ENCODE results near the gene NYNRIN.

NYNRIN gene

DNA sequence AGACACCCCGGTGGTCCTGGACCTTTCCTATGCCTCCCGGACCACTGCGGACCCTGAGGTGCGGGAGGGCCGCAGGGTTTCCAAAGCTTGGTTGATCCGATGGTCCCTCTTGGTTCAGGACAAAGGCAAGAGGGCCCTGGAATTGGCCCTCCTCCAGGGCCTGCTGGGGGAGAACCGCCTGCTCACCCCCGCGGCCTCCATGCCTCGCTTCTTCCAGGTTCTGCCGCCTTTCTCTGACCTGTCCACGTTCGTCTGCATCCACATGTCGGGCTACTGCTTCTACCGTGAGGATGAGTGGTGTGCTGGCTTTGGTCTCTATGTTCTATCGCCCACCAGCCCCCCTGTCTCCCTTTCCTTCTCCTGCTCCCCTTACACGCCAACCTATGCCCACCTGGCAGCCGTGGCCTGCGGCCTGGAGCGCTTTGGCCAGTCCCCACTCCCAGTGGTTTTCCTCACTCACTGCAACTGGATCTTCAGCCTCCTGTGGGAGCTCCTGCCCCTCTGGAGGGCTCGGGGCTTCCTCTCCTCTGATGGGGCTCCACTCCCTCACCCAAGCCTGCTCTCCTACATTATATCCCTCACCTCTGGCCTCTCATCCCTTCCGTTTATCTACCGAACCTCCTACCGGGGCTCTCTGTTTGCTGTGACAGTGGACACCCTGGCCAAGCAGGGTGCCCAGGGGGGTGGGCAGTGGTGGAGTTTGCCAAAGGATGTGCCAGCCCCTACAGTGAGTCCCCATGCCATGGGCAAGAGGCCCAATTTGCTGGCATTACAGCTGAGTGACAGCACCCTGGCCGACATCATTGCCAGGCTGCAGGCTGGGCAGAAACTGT, 16.8 kb downstream of the NYNRIN start:
- no peak for DNase-seq

- DNase-seq = no peak
Measured at GRCh38 chr14:24416254-24416931, 17.6 kb downstream of the NYNRIN start.

DNA sequence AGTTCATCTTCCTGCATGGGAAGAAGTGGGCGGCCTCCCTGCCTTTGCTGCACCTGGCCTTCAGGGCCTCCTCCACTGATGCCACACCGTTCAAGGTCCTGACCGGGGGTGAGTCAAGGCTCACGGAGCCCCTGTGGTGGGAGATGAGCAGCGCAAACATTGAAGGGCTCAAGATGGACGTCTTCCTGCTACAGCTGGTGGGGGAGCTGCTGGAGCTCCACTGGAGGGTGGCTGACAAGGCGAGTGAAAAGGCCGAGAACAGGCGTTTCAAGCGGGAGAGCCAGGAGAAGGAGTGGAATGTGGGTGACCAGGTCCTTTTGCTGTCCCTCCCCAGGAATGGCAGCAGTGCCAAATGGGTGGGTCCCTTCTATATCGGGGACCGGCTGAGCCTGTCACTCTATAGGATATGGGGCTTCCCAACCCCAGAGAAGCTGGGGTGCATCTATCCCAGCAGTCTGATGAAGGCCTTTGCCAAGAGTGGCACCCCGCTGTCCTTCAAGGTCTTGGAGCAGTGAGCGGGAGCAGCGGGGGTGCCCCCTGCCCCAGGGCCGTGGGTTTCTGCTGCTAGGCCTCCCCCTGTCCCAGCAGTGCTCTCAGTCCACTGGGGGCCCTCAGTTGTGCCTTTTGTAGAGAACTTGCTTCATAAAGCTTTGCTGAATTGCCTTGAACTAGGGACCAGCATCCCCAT, 18.3 kb downstream of the NYNRIN start:
- no peak for DNase-seq

- DNase-seq = no peak
Measured at GRCh38 chr14:24417832-24418491, 19.2 kb downstream of the NYNRIN start.

- no peak for DNase-seq
Measured at GRCh38 chr14:24418492-24418873, 19.7 kb downstream of the NYNRIN start.

GRCh38 chr14:24422261-24422660, 23.5 kb downstream of the NYNRIN start:
- no peak for DNase-seq

DNA sequence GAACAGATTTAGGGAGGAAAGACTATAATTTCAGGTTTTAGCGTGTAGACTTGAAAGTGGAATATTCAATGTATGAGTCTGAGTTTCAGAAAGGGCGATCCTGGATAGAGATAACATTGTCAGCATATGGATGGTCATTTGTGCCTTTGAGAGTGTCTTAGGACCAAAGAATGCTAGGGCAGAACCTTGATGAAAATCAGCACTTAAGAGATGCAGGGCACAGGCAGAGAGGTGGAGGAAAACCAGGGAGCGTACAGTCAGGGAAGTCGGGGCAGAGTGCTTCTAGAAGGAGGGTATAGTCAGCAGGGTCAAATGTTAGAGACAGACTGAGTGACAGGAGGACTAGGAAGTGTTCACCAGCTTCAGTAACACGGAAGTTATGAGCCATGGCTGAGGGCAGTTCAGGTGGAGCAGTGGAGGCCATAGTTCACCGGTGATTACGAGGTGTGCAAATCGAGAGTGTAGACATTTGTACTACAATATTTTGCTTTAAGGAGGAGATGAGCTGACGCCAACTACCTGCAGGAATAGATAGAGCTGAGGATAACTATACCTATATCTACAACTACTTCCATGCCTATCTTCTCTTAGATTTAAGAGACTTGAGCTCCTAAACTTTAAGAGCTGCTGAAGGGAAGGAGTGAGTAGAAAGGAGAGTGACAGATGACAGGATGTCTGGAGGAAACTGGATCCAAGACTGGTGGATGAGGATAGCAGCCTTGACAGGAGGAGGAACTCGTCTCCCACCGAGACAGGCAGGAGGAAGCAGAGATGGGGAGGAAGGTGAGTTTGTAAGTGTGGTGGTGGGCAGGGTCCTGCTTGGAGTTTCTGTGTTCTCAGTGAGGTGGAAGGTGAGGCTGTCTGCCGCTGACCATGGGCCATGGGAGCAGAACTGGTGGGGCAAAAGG, 24.1 kb downstream of the NYNRIN start:
- DNase-seq = no peak

- no peak for DNase-seq
Measured at GRCh38 chr14:24425704-24426103, 26.9 kb downstream of the NYNRIN start.

DNA sequence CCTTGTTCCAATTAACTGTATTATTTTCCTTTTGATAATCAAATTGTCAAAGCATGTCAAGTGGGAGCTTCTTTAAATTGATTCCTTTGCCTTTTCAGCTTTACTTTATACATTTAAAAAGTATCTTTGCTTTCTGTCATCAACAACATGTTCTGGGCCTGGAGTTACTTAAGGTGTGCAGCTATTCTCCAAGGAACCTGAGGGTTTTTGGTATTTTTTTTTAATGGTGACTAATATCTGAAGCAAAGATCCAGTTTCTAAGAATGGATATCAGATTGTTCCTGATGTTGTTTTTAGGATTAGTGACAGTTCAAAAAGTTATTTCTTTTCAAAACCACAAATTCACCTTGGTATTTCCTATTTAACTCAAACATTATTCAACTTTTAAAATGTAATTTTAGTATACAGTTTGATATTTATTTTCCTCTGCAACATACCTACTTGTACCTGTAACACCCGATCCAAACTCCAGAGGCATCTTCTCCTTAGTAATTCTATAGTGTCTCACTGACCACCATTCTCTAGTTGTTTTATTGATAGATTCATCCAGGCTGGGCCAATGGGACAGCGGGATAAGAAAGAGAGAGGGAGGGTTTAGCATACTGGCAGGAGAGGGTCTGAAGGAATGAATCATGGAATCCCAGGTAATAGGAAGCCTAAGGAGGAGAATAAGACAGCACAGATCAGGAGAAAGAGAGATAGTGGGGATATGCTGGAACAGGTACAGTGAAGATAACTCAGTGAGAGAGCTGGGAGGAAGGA, 27.5 kb downstream of the NYNRIN start:
- no peak for DNase-seq

- DNase-seq = no peak
Measured at GRCh38 chr14:24426912-24427536, 28.2 kb downstream of the NYNRIN start.

- DNase-seq = no peak
Measured at GRCh38 chr14:24427537-24428508, 29.0 kb downstream of the NYNRIN start.

GRCh38 chr14:24428628-24429394, 30.0 kb downstream of the NYNRIN start:
- DNase-seq = no peak

DNA sequence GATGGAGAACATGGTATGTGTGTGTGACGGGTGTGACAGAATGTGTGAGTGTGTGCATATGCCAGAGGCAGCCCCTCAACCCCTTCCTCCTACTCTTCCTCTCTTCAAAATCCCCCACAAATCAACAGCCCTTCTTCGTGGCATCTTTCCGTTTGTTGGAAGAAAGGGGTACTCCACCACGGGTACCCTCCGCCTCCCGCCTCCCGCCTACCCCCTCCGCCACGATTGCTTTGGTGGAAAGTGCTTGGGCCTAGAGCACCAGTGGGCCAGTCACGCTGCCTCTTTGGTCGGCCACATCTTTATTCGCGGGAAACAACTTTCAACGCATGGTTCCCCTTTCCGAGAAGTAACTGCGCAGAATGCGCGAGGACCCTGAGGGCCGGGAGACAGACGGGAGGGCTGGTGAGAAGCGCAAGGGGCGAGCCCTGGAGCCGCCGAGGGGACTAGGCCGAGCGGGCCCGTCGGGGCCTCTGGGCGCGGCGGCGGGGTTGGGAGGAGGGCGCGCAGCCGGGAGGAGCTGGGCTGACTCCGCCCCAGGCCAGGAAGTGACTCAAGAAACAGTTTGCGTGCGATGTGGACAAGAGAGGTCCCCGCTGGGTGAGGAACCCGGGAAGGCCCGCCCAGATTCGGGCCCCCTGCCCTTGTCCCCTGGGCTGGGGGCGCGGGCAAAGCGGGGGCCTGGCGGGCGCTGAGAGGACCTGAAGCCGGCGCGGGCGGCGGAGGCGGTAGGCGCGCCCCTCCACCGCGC, 30.8 kb downstream of the NYNRIN start, which contains the start of the genes CBLN3 and KHNYN:
Gene CBLN3, minus strand, starts transcription at position 274 of the 748 bp plus-strand sequence. CDS start 614 bp downstream, outside the sequence.
Gene KHNYN, plus strand, starts transcription at position 560 of the 748 bp plus-strand sequence. CDS start 777 bp downstream, outside the sequence.
- peak; percentile 72 for DNase-seq

- peak; percentile 56 for DNase-seq
Measured at GRCh38 chr14:24430143-24430681, 31.4 kb downstream of the NYNRIN start.

DNA sequence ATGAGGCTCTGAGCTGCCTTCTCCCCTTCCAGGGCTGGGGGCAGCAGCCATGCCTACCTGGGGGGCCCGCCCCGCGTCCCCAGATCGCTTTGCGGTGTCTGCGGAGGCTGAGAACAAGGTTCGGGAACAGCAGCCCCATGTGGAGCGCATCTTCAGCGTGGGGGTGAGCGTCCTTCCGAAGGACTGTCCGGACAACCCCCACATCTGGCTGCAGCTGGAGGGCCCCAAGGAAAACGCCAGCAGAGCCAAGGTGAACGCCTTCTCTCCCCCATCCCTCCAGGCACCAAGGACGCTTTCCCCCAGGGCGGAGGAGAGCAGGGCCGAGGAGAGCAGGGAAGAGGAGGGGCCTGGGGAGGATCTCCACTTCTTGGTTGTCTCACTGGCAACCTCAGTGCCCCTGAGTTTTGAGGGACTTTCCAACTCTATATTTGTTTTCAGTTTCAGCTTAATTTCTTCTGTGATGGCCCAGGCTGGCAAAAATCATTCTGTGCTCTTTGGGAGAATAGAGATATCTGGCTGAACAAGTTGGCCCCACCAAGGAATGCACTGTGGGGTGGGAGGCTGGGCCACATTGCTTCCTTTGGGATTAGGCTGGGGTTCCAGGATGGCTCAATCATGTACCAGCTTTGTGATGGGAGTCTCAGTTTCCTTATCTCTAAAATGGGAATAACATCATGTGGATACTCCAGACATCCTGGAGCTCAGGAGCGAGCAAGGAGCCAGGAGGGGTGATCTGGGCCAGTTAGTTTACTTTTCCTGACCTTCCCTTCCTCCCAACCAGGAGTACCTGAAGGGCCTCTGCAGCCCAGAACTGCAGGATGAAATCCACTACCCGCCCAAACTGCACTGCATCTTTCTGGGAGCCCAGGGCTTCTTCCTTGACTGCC, 32.1 kb downstream of the NYNRIN start:
- DNase-seq = no peak

- DNase-seq = peak; percentile 24
Measured at GRCh38 chr14:24431569-24432258, 32.9 kb downstream of the NYNRIN start.

All from activated gamma-delta T cell (primary cell).